Fibroblast of lung (primary cell): ENCODE results near the gene GBX2.

ENCODE experiments used
- CTCF ChIP-seq, 2 donors: IDR thresholded peaks in 1 of 2; conservative IDR thresholded peaks in 1 of 2; 1 replicate in 1 of 2; 2 replicates in 1 of 2; pipeline ENCODE4 v1.5.1; 2011 to 2012; ENCODE audit warnings: low read length in 2 of 2, control low read depth in 1 of 2, inconsistent platforms in 1 of 2, low read depth in 1 of 2, mild to moderate bottlenecking in 1 of 2
- EZH2 ChIP-seq: IDR thresholded peaks from 2 replicates; pipeline ENCODE4 v1.5.1; 2012; ENCODE audit warnings: low read length, control low read depth, mild to moderate bottlenecking; ENCODE audit errors: missing control alignments

- TF ChIP-seq CTCF (conservative IDR thresholded peaks at IDR 0.05 in 1 of 2, IDR thresholded peaks at IDR 0.05 in 1 of 2; ENCODE audit: low read depth in 1 of 2, low read length in 2 of 2) (no peak), EZH2 (no peak)
Measured at GRCh38 chr2:236176951-236177350, 8.8 kb upstream of the GBX2 start.
